HG03565 (cell line): ENCODE measurements around the gene PRKAR2B.
"Not testable (repeated sequence)": the region's sequence is repeated elsewhere in the genome, so short reads cannot be mapped to it uniquely, and the experiment has no call there.

Experiments
- ATAC-seq: cut with Tn5 transposase; IDR thresholded peaks from one replicate; pipeline ENCODE4 v1.9.1; 2021; ENCODE audit warnings: mild to moderate bottlenecking, moderate library complexity; ENCODE audit not compliant: unreplicated experiment

PRKAR2B gene

GRCh38 chr7:107151538-107151937 lies 107.0 kb downstream of the PRKAR2B start:
- ATAC-seq: no peak

GRCh38 chr7:107152011-107152410 lies 107.5 kb downstream of the PRKAR2B start:
- ATAC-seq: no peak

GRCh38 chr7:107154826-107155225 lies 110.3 kb downstream of the PRKAR2B start:
- no peak for ATAC-seq

GRCh38 chr7:107155726-107156125 lies 111.2 kb downstream of the PRKAR2B start:
- not testable (repeated sequence) for ATAC-seq

- no peak for ATAC-seq
Measured at GRCh38 chr7:107157091-107157490, 112.6 kb downstream of the PRKAR2B start.

GRCh38 chr7:107158028-107158427 lies 113.5 kb downstream of the PRKAR2B start:
- no peak for ATAC-seq

GRCh38 chr7:107160389-107160788 lies 115.9 kb downstream of the PRKAR2B start:
- ATAC-seq: no peak

- ATAC-seq: no peak
Measured at GRCh38 chr7:107161415-107161814, 116.9 kb downstream of the PRKAR2B start.

GRCh38 chr7:107162475-107162874 lies 118.0 kb downstream of the PRKAR2B start:
- no peak for ATAC-seq

- ATAC-seq: no peak
Measured at GRCh38 chr7:107164092-107164491, 119.6 kb downstream of the PRKAR2B start.

- no peak for ATAC-seq
Measured at GRCh38 chr7:107165341-107165740, 120.8 kb downstream of the PRKAR2B start.

GRCh38 chr7:107166736-107167426 lies 122.4 kb downstream of the PRKAR2B start:
- ATAC-seq: no peak

GRCh38 chr7:107167483-107168232 lies 123.2 kb downstream of the PRKAR2B start:
- no peak for ATAC-seq

- ATAC-seq: peak; percentile 84
Measured at GRCh38 chr7:107168233-107169119, 124.0 kb downstream of the PRKAR2B start, which contains the start of gene HBP1. TSS of gene HBP1 (plus strand) at chr7:107169003. CDS start at chr7:107179894, 10,891 bp downstream.

- ATAC-seq: peak; percentile 17
Measured at GRCh38 chr7:107169120-107170050, 124.9 kb downstream of the PRKAR2B start.

- no peak for ATAC-seq
Measured at GRCh38 chr7:107170051-107170915, 125.8 kb downstream of the PRKAR2B start.

- ATAC-seq: no peak
Measured at GRCh38 chr7:107171496-107171895, 127.0 kb downstream of the PRKAR2B start.

- no peak for ATAC-seq
Measured at GRCh38 chr7:107172276-107173032, 127.9 kb downstream of the PRKAR2B start.
